H1 (cell line): ENCODE measurements around the gene HNRNPH2. TPM values are rescaled to one million over a fixed set of nuclear protein-coding genes. Genes with fewer than 3 reads are reported as not detected.

Experiments
- BCL11A ChIP-seq, 2 experiments: IDR thresholded peaks; one replicate each; pipeline ENCODE4 v1.6.1; 2011; ENCODE audit warnings: low read depth in 2 of 2, low read length in 2 of 2, mild to moderate bottlenecking in 2 of 2
- JUND ChIP-seq: IDR thresholded peaks from 2 replicates; pipeline ENCODE4 v1.6.1; 2011; ENCODE audit warnings: mild to moderate bottlenecking, improper control_type of control experiment, low read length
- RAD21 ChIP-seq, 2 experiments: IDR thresholded peaks in 1 of 2; conservative IDR thresholded peaks in 1 of 2; 2 replicates each; pipeline ENCODE4 v1.6.1; 2011; ENCODE audit warnings: low read depth in 2 of 2, low read length in 2 of 2, improper control_type of control experiment in 1 of 2, inconsistent platforms in 1 of 2, mild to moderate bottlenecking in 1 of 2, moderate library complexity in 1 of 2
- TBP ChIP-seq: IDR thresholded peaks from 2 replicates; pipeline ENCODE4 v1.6.1; 2011; ENCODE audit warnings: low read depth, low read length, improper control_type of control experiment
- polyA plus RNA-seq, 7 experiments: library from polyadenylated mRNA; depleted of rRNA in 3 of 7; stranded (reverse) in 5 of 7; unstranded in 2 of 7; fragments of >200 nt in 5 of 7; fragments of 200-250 nt in 2 of 7; gene quantifications; 1 replicate in 5 of 7; 2 replicates in 1 of 7; 4 replicates in 1 of 7; pipeline versions ENCODE4 v1.2.1 to v1.2.3, GENCODE V29; 2011 to 2013; ENCODE audit warnings: missing spikeins in 2 of 7, mixed read lengths in 2 of 7
- total RNA-seq: library from RNA; stranded (reverse); fragmentation: NEBNext Ultra II Directional; extraction: Animal tissue kit (Norgen Biotek cat#: 25700); gene quantifications from 2 replicates; pipeline ENCODE4 v1.2.1, GENCODE V29; 2021

HNRNPH2 gene
- total and polyA plus RNA-seq, 2 of the 8 experiments (the other 6 are each of a cell fraction or from before 2014, with no cell fraction given) = 27.7 to 66.7 TPM

GRCh38 chrX:101383679-101384205, 24.3 kb upstream of the HNRNPH2 start (continued):
- TF ChIP-seq BCL11A (IDR thresholded peaks at IDR 0.05; ENCODE audit: low read depth in 2 of 2, low read length in 2 of 2) (no peak), JUND (no peak), RAD21 (IDR thresholded peaks at IDR 0.05 in 1 of 2, conservative IDR thresholded peaks at IDR 0.05 in 1 of 2; ENCODE audit: low read depth in 2 of 2, low read length in 2 of 2) (no peak), TBP (no peak)
- TF ChIP-seq, all 59 proteins: peak for 0
